Duodenal mucosa (tissue), 2 donors: ENCODE results near the gene STARD3NL.

Source experiments
- H3K27ac ChIP-seq: one replicate; pipeline ENCODE4 v1.7.0; 2013; ENCODE audit warnings: low read depth, low read length
- H3K27me3 ChIP-seq, 2 donors: one replicate each; pipeline ENCODE4 v1.7.0; 2013; ENCODE audit warnings: low read length in 2 of 2, control low read depth in 1 of 2; ENCODE audit not compliant: insufficient read depth in 2 of 2, control insufficient read depth in 1 of 2
- H3K36me3 ChIP-seq, 2 donors: one replicate each; pipeline ENCODE4 v1.7.0; 2013; ENCODE audit warnings: low read length in 2 of 2, control low read depth in 1 of 2; ENCODE audit not compliant: insufficient read depth in 2 of 2, control insufficient read depth in 1 of 2
- H3K4me1 ChIP-seq, 2 donors: one replicate each; pipeline ENCODE4 v1.7.0; 2013; ENCODE audit warnings: low read length in 2 of 2, control low read depth in 1 of 2; ENCODE audit not compliant: insufficient read depth in 2 of 2, control insufficient read depth in 1 of 2
- H3K4me3 ChIP-seq, 2 donors: one replicate each; pipeline ENCODE4 v1.7.0; 2013; ENCODE audit warnings: low read length in 2 of 2, low read depth in 1 of 2
- H3K9ac ChIP-seq, 2 donors: one replicate each; pipeline ENCODE4 v1.7.0; 2013; ENCODE audit warnings: low read length in 2 of 2, low read depth in 1 of 2
- H3K9me3 ChIP-seq, 2 donors: one replicate each; pipeline ENCODE4 v1.7.0; 2013; ENCODE audit warnings: low read length in 2 of 2, control low read depth in 1 of 2; ENCODE audit not compliant: control insufficient read depth in 1 of 2

Gene STARD3NL, protein sequence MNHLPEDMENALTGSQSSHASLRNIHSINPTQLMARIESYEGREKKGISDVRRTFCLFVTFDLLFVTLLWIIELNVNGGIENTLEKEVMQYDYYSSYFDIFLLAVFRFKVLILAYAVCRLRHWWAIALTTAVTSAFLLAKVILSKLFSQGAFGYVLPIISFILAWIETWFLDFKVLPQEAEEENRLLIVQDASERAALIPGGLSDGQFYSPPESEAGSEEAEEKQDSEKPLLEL

DNA sequence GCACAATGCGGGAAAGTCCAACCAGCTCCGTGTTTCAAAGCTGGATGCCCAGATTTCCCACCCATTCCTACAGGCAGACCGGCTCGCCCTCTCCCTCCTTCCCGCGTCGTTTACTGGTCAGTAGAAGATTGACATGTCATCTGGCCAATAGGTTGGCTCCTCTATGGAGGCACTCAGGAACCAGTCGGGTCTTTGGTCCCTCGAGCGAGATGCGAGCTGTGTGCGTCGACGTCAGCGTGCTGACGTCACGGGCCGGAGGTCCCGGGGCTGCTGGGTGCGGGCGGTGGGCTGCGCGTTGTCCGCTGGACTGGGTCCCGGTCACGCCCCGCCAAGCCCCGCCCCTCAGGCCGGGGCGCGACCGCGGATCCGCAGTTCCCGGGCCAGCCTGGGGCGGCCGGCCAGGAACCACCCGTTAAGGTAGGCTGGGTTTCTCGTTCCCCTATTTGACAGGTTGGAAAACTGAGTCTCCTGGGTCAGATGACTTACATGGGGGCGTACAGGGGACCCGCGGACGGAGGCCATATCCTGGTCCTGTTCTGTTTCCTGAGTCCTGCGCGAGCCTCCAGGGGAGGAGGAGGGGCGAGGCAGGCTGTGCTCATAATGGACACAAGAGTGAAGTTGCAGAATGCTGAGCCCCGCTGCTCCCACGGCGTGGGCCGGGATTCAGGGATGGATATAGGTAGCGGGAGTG, at the start of gene STARD3NL:
STARD3NL (plus strand) TSS at position 242 of the 691 bp plus-strand sequence. CDS start 29,260 bp downstream, outside the sequence.
- Histone ChIP-seq H3K4me1 (peaks cover 13 to 18% of the 10 kb centered on the region in 2 donors), H3K9me3 (no peaks in the 10 kb centered on the region), H3K4me3 (peak within 1 kb of the TSS; percentile 87 to 99), H3K27me3 (no peaks in the 10 kb centered on the region), H3K9ac (peak within 1 kb of the TSS; percentile 73 to 94), H3K36me3 (no peaks in the 10 kb centered on the region), H3K27ac (peak within 1 kb of the TSS; percentile 78)

GRCh38 chr7:38129162-38129561, 48.9 kb upstream of the STARD3NL start:
- H3K4me1 ChIP-seq, result no peaks in the 10 kb centered on the region
- H3K36me3 ChIP-seq, result no peaks in the 10 kb centered on the region
- no peaks in the 10 kb centered on the region for H3K27me3 ChIP-seq
- H3K27ac ChIP-seq, result no peak overlapping the region
- no peak overlapping the region for H3K9ac ChIP-seq
- H3K4me3 ChIP-seq, result no peak overlapping the region
- no peaks in the 10 kb centered on the region for H3K9me3 ChIP-seq

DNA sequence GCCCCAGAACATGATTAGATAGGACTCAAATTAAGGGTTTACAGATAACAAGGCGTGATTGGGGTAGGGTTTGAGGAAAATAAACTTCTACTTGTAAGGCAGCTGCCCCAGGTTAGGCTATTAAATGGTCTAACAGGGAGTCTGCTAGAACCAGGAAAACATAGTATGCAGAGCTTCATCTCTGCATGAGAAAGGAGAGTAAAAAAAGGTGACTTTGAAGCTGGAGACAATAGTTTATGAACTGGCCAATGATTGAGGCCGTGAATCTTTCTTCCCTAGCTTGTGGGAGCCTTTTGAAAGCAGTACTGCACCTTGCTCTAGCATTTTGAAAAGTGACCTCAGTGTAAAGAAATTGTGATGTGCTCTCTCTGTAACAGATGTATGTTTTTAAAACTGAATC, 48.5 kb upstream of the STARD3NL start:
- H3K4me3 ChIP-seq, result no peak overlapping the region
- H3K9ac ChIP-seq, result no peak overlapping the region
- no peaks in the 10 kb centered on the region for H3K9me3 ChIP-seq
- no peaks in the 10 kb centered on the region for H3K4me1 ChIP-seq
- H3K27me3 ChIP-seq, result no peaks in the 10 kb centered on the region
- H3K36me3 ChIP-seq, result no peaks in the 10 kb centered on the region
- H3K27ac ChIP-seq, result no peak overlapping the region

GRCh38 chr7:38138171-38138570, 39.9 kb upstream of the STARD3NL start:
- Histone ChIP-seq H3K9me3 (no peaks in the 10 kb centered on the region), H3K27me3 (no peaks in the 10 kb centered on the region), H3K4me3 (no peak overlapping the region), H3K27ac (no peak overlapping the region), H3K36me3 (no peaks in the 10 kb centered on the region), H3K9ac (no peak overlapping the region), H3K4me1 (no peaks in the 10 kb centered on the region)

DNA sequence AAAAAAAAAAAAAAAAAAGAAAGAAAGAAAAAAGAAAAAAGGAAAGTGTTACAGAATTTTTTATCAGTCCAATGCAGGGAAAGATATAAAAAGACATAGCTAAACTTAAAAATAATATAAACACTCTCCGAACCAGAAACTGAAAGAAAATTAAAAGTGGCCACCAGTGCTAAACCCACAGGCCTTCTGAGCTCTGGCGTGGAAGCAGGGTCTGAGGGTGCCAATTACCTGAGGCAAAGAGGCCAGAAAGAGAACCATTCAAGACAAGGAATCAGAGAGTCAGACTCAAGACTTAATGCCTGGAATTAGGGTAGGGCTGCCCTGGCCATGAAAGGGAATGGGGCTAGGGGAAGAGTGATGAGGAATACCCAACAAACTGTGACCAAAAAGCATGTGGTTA, 36.9 kb upstream of the STARD3NL start:
- H3K4me3 ChIP-seq, result no peak overlapping the region
- H3K9me3 ChIP-seq, result no peaks in the 10 kb centered on the region
- no peaks in the 10 kb centered on the region for H3K4me1 ChIP-seq
- no peaks in the 10 kb centered on the region for H3K36me3 ChIP-seq
- no peak overlapping the region for H3K9ac ChIP-seq
- no peaks in the 10 kb centered on the region for H3K27me3 ChIP-seq
- H3K27ac ChIP-seq, result no peak overlapping the region

GRCh38 chr7:38142736-38143135, 35.3 kb upstream of the STARD3NL start:
- Histone ChIP-seq H3K4me3 (no peak overlapping the region), H3K27me3 (no peaks in the 10 kb centered on the region), H3K4me1 (no peaks in the 10 kb centered on the region), H3K36me3 (no peaks in the 10 kb centered on the region), H3K9me3 (no peaks in the 10 kb centered on the region), H3K9ac (no peak overlapping the region), H3K27ac (no peak overlapping the region)

DNA sequence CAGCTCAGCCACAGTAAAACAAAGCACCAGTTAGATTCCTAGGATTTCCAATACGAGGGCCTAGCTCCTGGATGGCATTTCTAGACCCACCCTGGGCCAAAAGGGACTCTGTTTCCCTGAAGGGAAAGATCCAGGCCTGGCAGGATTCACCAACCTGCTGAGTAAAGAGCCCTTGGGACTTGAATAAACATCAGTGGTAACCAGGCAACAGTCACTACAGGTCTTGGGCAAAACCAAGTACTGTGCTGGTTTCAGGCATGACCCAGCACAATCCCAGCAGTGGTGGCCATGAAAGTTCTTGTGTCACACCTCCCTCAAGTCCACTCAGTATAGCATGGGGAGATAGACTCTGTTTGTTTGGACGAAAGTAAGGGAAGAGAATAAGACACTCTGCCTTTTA, 31.0 kb upstream of the STARD3NL start:
- Histone ChIP-seq H3K36me3 (no peaks in the 10 kb centered on the region), H3K4me1 (no peaks in the 10 kb centered on the region), H3K9me3 (no peaks in the 10 kb centered on the region), H3K27me3 (no peaks in the 10 kb centered on the region), H3K9ac (no peak overlapping the region), H3K4me3 (no peak overlapping the region), H3K27ac (no peak overlapping the region)

GRCh38 chr7:38151556-38151955, 26.5 kb upstream of the STARD3NL start:
- no peaks in the 10 kb centered on the region for H3K9me3 ChIP-seq
- no peak overlapping the region for H3K9ac ChIP-seq
- no peaks in the 10 kb centered on the region for H3K27me3 ChIP-seq
- H3K4me1 ChIP-seq, result no peaks in the 10 kb centered on the region
- no peak overlapping the region for H3K4me3 ChIP-seq
- H3K36me3 ChIP-seq, result no peaks in the 10 kb centered on the region
- no peak overlapping the region for H3K27ac ChIP-seq

GRCh38 chr7:38153515-38153914, 24.5 kb upstream of the STARD3NL start:
- Histone ChIP-seq H3K9ac (no peak overlapping the region), H3K27me3 (no peaks in the 10 kb centered on the region), H3K9me3 (no peaks in the 10 kb centered on the region), H3K27ac (no peak overlapping the region), H3K4me1 (no peaks in the 10 kb centered on the region), H3K4me3 (no peak overlapping the region), H3K36me3 (no peaks in the 10 kb centered on the region)

DNA sequence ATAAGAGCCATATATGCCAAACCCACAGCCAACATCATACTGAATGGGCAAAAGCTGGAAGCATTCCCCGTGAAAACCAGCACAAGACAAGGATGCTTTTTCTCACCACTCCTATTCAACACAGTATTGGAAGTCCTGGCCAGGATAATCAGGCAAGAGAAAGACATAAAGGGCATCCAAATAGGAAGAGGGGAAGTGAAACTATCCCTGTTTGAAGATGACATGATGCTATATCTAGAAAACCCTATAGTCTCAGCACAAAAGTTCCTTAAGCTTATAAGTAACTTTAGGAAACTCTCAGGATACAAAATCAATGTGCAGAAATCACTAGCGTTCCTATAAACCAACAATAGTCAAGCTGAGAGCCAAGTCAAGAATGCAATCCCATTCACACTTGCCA, 23.8 kb upstream of the STARD3NL start:
- no peaks in the 10 kb centered on the region for H3K9me3 ChIP-seq
- H3K4me3 ChIP-seq, result no peak overlapping the region
- H3K27me3 ChIP-seq, result no peaks in the 10 kb centered on the region
- no peak overlapping the region for H3K27ac ChIP-seq
- H3K4me1 ChIP-seq, result no peaks in the 10 kb centered on the region
- no peak overlapping the region for H3K9ac ChIP-seq
- no peaks in the 10 kb centered on the region for H3K36me3 ChIP-seq
